IMR-90 (cell line): ENCODE results near the gene RAB39B. TPM values are rescaled to one million over a fixed set of nuclear protein-coding genes. Genes with fewer than 3 reads are reported as not detected.

ENCODE experiments used
- ATAC-seq: fragments of 200-7000 bp; cut with Tn5 transposase; 2 replicates; pipeline ENCODE4 v1.9.1; 2020; ENCODE audit warnings: low read depth, mild to moderate bottlenecking, moderate library complexity
- BruUV-seq: library from RNA; stranded (reverse); fragments of 400-500 nt; replicated peaks from 2 replicates; lab custom pipeline; 2021; lab: Mats Ljungman, UMichigan
- CTCF ChIA-PET: fragments of 300-600 bp; formaldehyde crosslinking; extraction: SDS; loops from one replicate; lab custom pipeline; 2021; ENCODE audit warnings: antibody characterized with exemption; lab: Yijun Ruan, JAX
- POLR2A ChIA-PET: fragments of 300-600 bp; sonication (Branson Sonifier 250); formaldehyde crosslinking; loops from one replicate; lab custom pipeline; 2022; ENCODE audit warnings: antibody characterized with exemption; ENCODE audit not compliant: unreplicated experiment; lab: Charles Lee
- DNase-seq: peaks from one replicate; pipeline ENCODE4 v3.0.0; 2013
- H2AFZ ChIP-seq: replicated peaks from 2 replicates; pipeline ENCODE3; 2013; ENCODE audit warnings: low read length, mild to moderate bottlenecking; ENCODE audit not compliant: poor library complexity
- H2AK5ac ChIP-seq: 2 replicates; pipeline ENCODE4 v1.6.1; 2013; ENCODE audit warnings: low read depth, low read length, inconsistent platforms
- H2AK9ac ChIP-seq: replicated peaks from 2 replicates; pipeline ENCODE3; 2013; ENCODE audit warnings: mild to moderate bottlenecking, low read depth, low read length, moderate library complexity; ENCODE audit not compliant: poor library complexity
- H2BK120ac ChIP-seq: 2 replicates; pipeline ENCODE4 v1.6.1; 2013; ENCODE audit warnings: low read depth, low read length, inconsistent platforms
- H2BK15ac ChIP-seq: 3 replicates; pipeline ENCODE4 v1.6.1; 2013; ENCODE audit warnings: low read depth, low read length, inconsistent platforms
- H2BK20ac ChIP-seq: 2 replicates; pipeline ENCODE4 v1.6.1; 2013; ENCODE audit warnings: low read depth, mild to moderate bottlenecking, inconsistent platforms, low read length, moderate library complexity
- H2BK5ac ChIP-seq: 2 replicates; pipeline ENCODE4 v1.6.1; 2013; ENCODE audit warnings: mild to moderate bottlenecking, low read depth, low read length, inconsistent platforms; ENCODE audit not compliant: poor library complexity, severe bottlenecking
- H3K14ac ChIP-seq: replicated peaks from 2 replicates; pipeline ENCODE4 v1.6.1; 2013; ENCODE audit warnings: low read depth, low read length, inconsistent platforms
- H3K18ac ChIP-seq: 2 replicates; pipeline ENCODE4 v1.6.1; 2013; ENCODE audit warnings: low read depth, low read length, control low read depth
- H3K23ac ChIP-seq: 2 replicates; pipeline ENCODE4 v1.6.1; 2013; ENCODE audit warnings: low read depth, low read length, inconsistent platforms
- H3K27ac ChIP-seq: 2 replicates; pipeline ENCODE4 v1.5.1; 2013; ENCODE audit warnings: mild to moderate bottlenecking, control low read depth, low read length; ENCODE audit not compliant: insufficient read depth
- H3K27me3 ChIP-seq: 2 replicates; pipeline ENCODE4 v1.6.1; 2013; ENCODE audit warnings: low read length; ENCODE audit not compliant: control insufficient read depth, insufficient read depth
- H3K36me3 ChIP-seq: 2 replicates; pipeline ENCODE4 v1.6.1; 2013; ENCODE audit warnings: low read length, mixed read lengths; ENCODE audit not compliant: control insufficient read depth, insufficient read depth
- H3K4ac ChIP-seq: 2 replicates; pipeline ENCODE4 v1.6.1; 2013; ENCODE audit warnings: low read depth, low read length, inconsistent platforms
- H3K4me1 ChIP-seq: 2 replicates; pipeline ENCODE4 v1.6.1; 2013; ENCODE audit warnings: low read length, mixed read lengths; ENCODE audit not compliant: control insufficient read depth, insufficient read depth
- H3K4me2 ChIP-seq: 2 replicates; pipeline ENCODE4 v1.6.1; 2013; ENCODE audit warnings: low read depth, mild to moderate bottlenecking, control low read depth, low read length, moderate library complexity
- H3K4me3 ChIP-seq: 2 replicates; pipeline ENCODE4 v1.5.1; 2013; ENCODE audit warnings: low read depth, mild to moderate bottlenecking, control low read depth, low read length, moderate library complexity; ENCODE audit not compliant: insufficient read depth
- H3K56ac ChIP-seq: 2 replicates; pipeline ENCODE4 v1.6.1; 2013; ENCODE audit warnings: low read length, inconsistent platforms; ENCODE audit not compliant: insufficient read depth; ENCODE audit errors: extremely low read depth
- H3K79me1 ChIP-seq, 2 experiments: 2 replicates each; pipeline ENCODE4 v1.6.1; 2013; ENCODE audit warnings: low read length in 2 of 2, inconsistent platforms in 1 of 2, low read depth in 1 of 2
- H3K9ac ChIP-seq: 2 replicates; pipeline ENCODE4 v1.6.1; 2013; ENCODE audit warnings: low read depth, low read length, control low read depth
- H3K9me1 ChIP-seq: 2 replicates; pipeline ENCODE4 v1.6.1; 2013; ENCODE audit warnings: low read length, inconsistent platforms; ENCODE audit not compliant: insufficient read depth
- H3K9me3 ChIP-seq: 2 replicates; pipeline ENCODE4 v1.6.1; 2013; ENCODE audit warnings: low read length; ENCODE audit not compliant: control insufficient read depth, insufficient read depth
- H4K20me1 ChIP-seq: 2 replicates; pipeline ENCODE4 v1.6.1; 2013; ENCODE audit warnings: low read length, inconsistent platforms; ENCODE audit not compliant: insufficient read depth
- H4K5ac ChIP-seq: 2 replicates; pipeline ENCODE4 v1.6.1; 2013; ENCODE audit warnings: mild to moderate bottlenecking, low read depth, low read length, control low read depth
- H4K8ac ChIP-seq, 2 experiments: 2 replicates each; pipeline ENCODE4 v1.6.1; 2013; ENCODE audit warnings: low read depth in 2 of 2, low read length in 2 of 2, control low read depth in 1 of 2, inconsistent platforms in 1 of 2
- H4K91ac ChIP-seq: 2 replicates; pipeline ENCODE4 v1.6.1; 2013; ENCODE audit warnings: low read depth, low read length, inconsistent platforms; ENCODE audit not compliant: insufficient read depth
- CEBPB ChIP-seq: IDR thresholded peaks from 2 replicates; pipeline ENCODE4 v1.6.1; 2012; ENCODE audit warnings: low read depth, low read length, improper control_type of control experiment
- WGBS, 2 experiments: methylation state at CpG; one replicate each; pipeline versions ENCODE4 v1.1.5 to v1.1.7; 2013; ENCODE audit warnings: missing lambda C conversion rate in 2 of 2; ENCODE audit not compliant: insufficient read length in 1 of 2; ENCODE audit errors: extremely low coverage in 2 of 2; 5-methylcytosine and 5-hydroxymethylcytosine counted together
- dilution Hi-C: fragments of 300-500 bp; cut with HindIII; formaldehyde crosslinking; loops from one replicate; pipeline ENCODE4 v1.14.3; 2018; ENCODE audit warnings: low sequenced_read_pairs; ENCODE audit not compliant: unreplicated experiment
- in situ Hi-C: fragments of 300-500 bp; cut with MboI; formaldehyde crosslinking; loops from 3 replicates; pipeline ENCODE4 v1.14.3; 2019; ENCODE audit warnings: low sequenced_read_pairs, inconsistent platforms, mixed read lengths
- intact Hi-C: fragments of 100-400 bp; cut with micrococcal nuclease; formaldehyde crosslinking; loops from 2 replicates; pipeline ENCODE4 v1.10.0; 2022
- microRNA-seq, 2 experiments: library from miRNA; stranded (forward) in 1 of 2; unstranded in 1 of 2; fragments of 10-50 nt in 1 of 2; fragments of <30 nt in 1 of 2; gene quantifications in 1 of 2; microRNA quantifications in 1 of 2; one replicate each; pipeline versions ENCODE3 to v1.1.0; 2013 to 2020; ENCODE audit not compliant: insufficient read depth in 1 of 2, insufficient read length in 1 of 2, unreplicated experiment in 1 of 2
- polyA plus RNA-seq, 3 experiments: library from polyadenylated mRNA; depleted of rRNA; stranded (reverse); fragments of >200 nt; gene quantifications; 2 replicates each; pipeline ENCODE4 v1.2.3, GENCODE V29; 2012; ENCODE audit warnings: low replicate concordance in 1 of 3
- small RNA-seq, 5 experiments: library from RNA; depleted of rRNA; stranded (forward); fragments of <200 nt; gene quantifications; one replicate each; pipeline ENCODE3, GENCODE V24; 2012
- total RNA-seq: library from RNA; depleted of rRNA; stranded (reverse); fragments of >200 nt; gene quantifications from 2 replicates; pipeline ENCODE4 v1.2.3, GENCODE V29; 2012; rRNA removed

The RAB39B gene
- total and polyA plus RNA-seq, 2 of the 4 experiments (the other 2 are of a cell fraction): 0.29 to 0.54 TPM

DNA sequence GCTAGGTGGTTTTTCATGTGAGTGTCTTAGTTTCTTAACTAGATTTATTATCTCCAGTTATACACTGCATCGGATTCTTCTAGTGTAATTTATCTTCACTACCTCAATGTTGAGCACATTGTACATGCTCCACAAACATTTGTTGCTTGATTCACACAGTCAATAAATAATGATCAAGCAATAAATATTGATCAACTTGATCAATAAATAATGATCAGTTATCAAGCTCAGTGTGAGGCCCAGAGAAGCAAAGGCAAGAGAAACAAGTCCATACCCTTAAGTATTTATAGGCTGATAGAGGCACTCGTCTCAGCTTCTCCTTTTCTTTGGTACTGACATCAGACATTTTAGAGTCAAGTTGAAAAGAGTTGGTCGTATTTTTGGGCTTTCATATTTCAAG lies 53.1 kb downstream of the RAB39B start:
- intact Hi-C loops (loop anchor here (10.0 kb wide), 1 partner anchor 116 kb away; no protein-coding TSS in a partner anchor), dilution Hi-C loops (no loop called here), in situ Hi-C loops (no loop called here)
- Histone ChIP-seq H2AK5ac (no peak overlapping the region), H2AK9ac (no peak overlapping the region), H3K56ac (no peak overlapping the region), H3K9me1 (no peaks in the 10 kb centered on the region), H3K9ac (no peak overlapping the region), H3K36me3 (no peaks in the 10 kb centered on the region), H3K27me3 (no peaks in the 10 kb centered on the region), H2AFZ (no peak overlapping the region), H2BK120ac (no peak overlapping the region), H3K4ac (no peak overlapping the region), H4K91ac (no peak overlapping the region), H3K27ac (no peak overlapping the region), H2BK5ac (no peak overlapping the region), H3K4me2 (no peak overlapping the region), H4K20me1 (no peaks in the 10 kb centered on the region), H2BK15ac (no peak overlapping the region), H4K8ac (no peak overlapping the region), H3K4me3 (no peak overlapping the region), H3K18ac (no peak overlapping the region), H3K23ac (no peak overlapping the region), H3K14ac (no peak overlapping the region), H3K9me3 (no peaks in the 10 kb centered on the region), H2BK20ac (no peak overlapping the region), H4K5ac (no peak overlapping the region), H3K4me1 (no peaks in the 10 kb centered on the region), H3K79me1 (no peaks in the 10 kb centered on the region)
- DNase-seq (no peak), ATAC-seq (no peak)
- no CpG with 5 or more reads among the region's 3 CpGs for WGBS, 2 experiments
- TF ChIP-seq CEBPB: no peak
- BruUV-seq: no TSS peak
- ChIA-PET POLR2A (no interaction called here), CTCF (interaction anchor here (0.6 kb wide), 1 partner anchor 96 kb away, joined by 3 read pairs; no protein-coding TSS in a partner anchor)

Small RNA genes within 50 kb of the gene (microRNA-seq; reads per million reads assigned to microRNA genes)
- gene AC234781.4 (ENCODE audit: insufficient read depth, insufficient read length): not detected

Small RNA genes within 50 kb of the gene (small RNA-seq; reads per million reads assigned to genes)
- gene AC234781.4: 0 reads per million in 5 experiments

Other genes starting within 250 kb of the RAB39B start
- 1.1 and 1.4 TPM in 2 replicates for gene F8, start 241.8 kb downstream of the RAB39B start, total RNA-seq
- 1.1 and 1.5 TPM in 2 replicates for gene F8, start 241.8 kb downstream of the RAB39B start, polyA plus RNA-seq (2012; rRNA removed)
- 35.0 and 42.5 TPM in 2 replicates for gene FUNDC2, start 237.6 kb downstream of the RAB39B start, total RNA-seq
- gene FUNDC2, start 237.6 kb downstream of the RAB39B start, polyA plus RNA-seq (2012; rRNA removed): 51.7 and 52.3 TPM in 2 replicates
- gene CMC4, start 193.4 kb downstream of the RAB39B start, total RNA-seq: 8.4 and 11.4 TPM in 2 replicates
- gene CMC4, start 193.4 kb downstream of the RAB39B start, polyA plus RNA-seq (2012; rRNA removed): 6.4 and 7.0 TPM in 2 replicates
- 0.54 and 0.56 TPM in 2 replicates for gene MTCP1, start 193.4 kb downstream of the RAB39B start, total RNA-seq
- 4.2 and 4.9 TPM in 2 replicates for gene MTCP1, start 193.4 kb downstream of the RAB39B start, polyA plus RNA-seq (2012; rRNA removed)
- 20.8 and 24.7 TPM in 2 replicates for gene BRCC3, start 193.0 kb downstream of the RAB39B start, total RNA-seq
- gene BRCC3, start 193.0 kb downstream of the RAB39B start, polyA plus RNA-seq (2012; rRNA removed): 13.5 and 14.4 TPM in 2 replicates
- gene VBP1, start 48.0 kb downstream of the RAB39B start, total RNA-seq: 42.3 and 75.3 TPM in 2 replicates
- 24.7 and 30.8 TPM in 2 replicates for gene VBP1, start 48.0 kb downstream of the RAB39B start, polyA plus RNA-seq (2012; rRNA removed)
- gene CLIC2, start 70.1 kb upstream of the RAB39B start, total RNA-seq: under 0.01 and 0.18 TPM in 2 replicates
- 0.07 TPM in 1 of 2 replicates, not detected in the other for gene CLIC2, start 70.1 kb upstream of the RAB39B start, polyA plus RNA-seq (2012; rRNA removed)
- not detected in 2 replicates for gene F8A2, start 117.6 kb upstream of the RAB39B start, total RNA-seq
- gene F8A2, start 117.6 kb upstream of the RAB39B start, polyA plus RNA-seq (2012; rRNA removed): not detected in 2 replicates
- gene F8A3, start 194.1 kb upstream of the RAB39B start, total RNA-seq: under 0.01 and 0.18 TPM in 2 replicates
- 1.5 and 2.0 TPM in 2 replicates for gene F8A3, start 194.1 kb upstream of the RAB39B start, polyA plus RNA-seq (2012; rRNA removed)